A673 (cell line): ENCODE data around the gene MAP2K3.
"Not testable (repeated sequence)": the region's sequence is repeated elsewhere in the genome, so short reads cannot be mapped to it uniquely, and the experiment has no call there.

Source experiments
- EZH2 ChIP-seq: fragments of 200-600 bp; sonication (generic); IDR thresholded peaks from 2 replicates; pipeline ENCODE4 v1.6.1; 2017; ENCODE audit warnings: borderline replicate concordance, low read depth, mild to moderate bottlenecking, mixed read lengths, antibody characterized with exemption, low read length; ENCODE audit not compliant: poor library complexity, severe bottlenecking
- TF ChIP-seq, protein P1 (sequence below): fragments of 300-800, 200-600 bp; sonication (generic); conservative IDR thresholded peaks from 2 replicates; pipeline ENCODE4 v1.5.1; 2017; ENCODE audit warnings: low read depth, mild to moderate bottlenecking, antibody characterized with exemption, low read length, moderate library complexity, mixed read lengths

DNA sequence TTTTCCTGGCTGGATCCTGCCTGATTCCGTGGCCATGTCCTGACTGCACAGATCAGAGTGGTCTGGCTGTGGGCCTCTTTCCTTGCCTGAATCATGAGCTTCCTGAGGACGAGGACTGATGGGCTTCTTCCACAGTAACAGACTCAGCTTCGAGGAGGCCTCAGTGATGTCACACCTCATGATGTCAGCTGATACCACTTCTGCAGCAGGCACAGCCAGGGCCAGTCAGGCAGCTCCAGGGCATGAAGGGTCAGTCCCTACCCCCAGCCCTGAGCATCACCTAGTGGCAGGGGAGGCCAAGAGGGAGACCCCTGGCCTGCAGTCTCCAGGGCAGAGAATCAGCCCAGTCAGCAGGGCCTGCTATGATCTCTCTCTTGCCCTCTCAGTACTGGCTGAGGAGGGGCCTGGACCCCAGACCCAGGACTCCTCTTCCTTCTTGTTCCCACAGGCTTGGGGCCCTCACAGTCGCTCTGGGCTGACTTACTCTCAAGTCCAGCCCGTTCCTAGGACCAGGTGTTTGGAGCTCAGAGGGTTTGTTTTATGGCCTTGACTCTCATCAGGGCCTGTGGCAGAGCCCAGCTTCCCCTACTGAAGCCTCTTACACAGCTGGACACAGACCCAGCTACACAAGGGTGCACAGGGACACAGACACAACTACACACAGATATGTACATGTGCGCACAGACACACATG lies 65.0 kb downstream of the MAP2K3 start:
- TF ChIP-seq, protein P1, sequence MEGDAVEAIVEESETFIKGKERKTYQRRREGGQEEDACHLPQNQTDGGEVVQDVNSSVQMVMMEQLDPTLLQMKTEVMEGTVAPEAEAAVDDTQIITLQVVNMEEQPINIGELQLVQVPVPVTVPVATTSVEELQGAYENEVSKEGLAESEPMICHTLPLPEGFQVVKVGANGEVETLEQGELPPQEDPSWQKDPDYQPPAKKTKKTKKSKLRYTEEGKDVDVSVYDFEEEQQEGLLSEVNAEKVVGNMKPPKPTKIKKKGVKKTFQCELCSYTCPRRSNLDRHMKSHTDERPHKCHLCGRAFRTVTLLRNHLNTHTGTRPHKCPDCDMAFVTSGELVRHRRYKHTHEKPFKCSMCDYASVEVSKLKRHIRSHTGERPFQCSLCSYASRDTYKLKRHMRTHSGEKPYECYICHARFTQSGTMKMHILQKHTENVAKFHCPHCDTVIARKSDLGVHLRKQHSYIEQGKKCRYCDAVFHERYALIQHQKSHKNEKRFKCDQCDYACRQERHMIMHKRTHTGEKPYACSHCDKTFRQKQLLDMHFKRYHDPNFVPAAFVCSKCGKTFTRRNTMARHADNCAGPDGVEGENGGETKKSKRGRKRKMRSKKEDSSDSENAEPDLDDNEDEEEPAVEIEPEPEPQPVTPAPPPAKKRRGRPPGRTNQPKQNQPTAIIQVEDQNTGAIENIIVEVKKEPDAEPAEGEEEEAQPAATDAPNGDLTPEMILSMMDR, result not testable (repeated sequence)
- not testable (repeated sequence) for TF ChIP-seq EZH2
